K562 (cell line): ENCODE measurements around the gene OBP2A. TPM values are rescaled to one million over a fixed set of nuclear protein-coding genes. Genes with fewer than 3 reads are reported as not detected.

Source experiments
- JUND ChIP-seq, 2 experiments: IDR thresholded peaks; 2 replicates in 1 of 2; 3 replicates in 1 of 2; pipeline ENCODE4 v1.6.1; 2011; ENCODE audit warnings: borderline replicate concordance in 2 of 2, low read depth in 2 of 2, low read length in 2 of 2, improper control_type of control experiment in 1 of 2, missing biosample characterization in 1 of 2, missing genetic modification characterization in 1 of 2, missing genetic modification reagents in 1 of 2
- RAD51 ChIP-seq: fragments of 450-650 bp; IDR thresholded peaks from 2 replicates; pipeline ENCODE4 v1.7.1; 2016; ENCODE audit warnings: low read depth, mild to moderate bottlenecking, borderline replicate concordance
- TOE1 ChIP-seq, 2 experiments: fragments of 450-650 bp in 1 of 2; sonication (generic) in 1 of 2; formaldehyde crosslinking in 1 of 2; IDR thresholded peaks; 2 replicates each; pipeline versions ENCODE4 v1.7.1 to v1.8.0; 2016 to 2022; ENCODE audit warnings: borderline replicate concordance in 2 of 2, mild to moderate bottlenecking in 2 of 2, antibody characterized with exemption in 1 of 2, inconsistent platforms in 1 of 2, low read depth in 1 of 2, missing genetic modification reagents in 1 of 2, moderate library complexity in 1 of 2
- ZNF232 ChIP-seq: sonication (generic); formaldehyde crosslinking; IDR thresholded peaks from 2 replicates; pipeline ENCODE4 v1.8.0; 2022; ENCODE audit warnings: mild to moderate bottlenecking, missing genetic modification reagents
- ZNF830 ChIP-seq: fragments of 250-450 bp; sonication (Bioruptor Pico); IDR thresholded peaks from 2 replicates; pipeline ENCODE4 v1.5.0; 2021; ENCODE audit warnings: mild to moderate bottlenecking
- polyA plus RNA-seq, 8 experiments: library from polyadenylated mRNA; depleted of rRNA in 4 of 8; stranded (reverse) in 5 of 8; unstranded in 3 of 8; fragments of >200 nt; fragmentation: Nextera tagmentation in 2 of 8; fragmentation: Illumina TruSeq in 1 of 8; extraction: Ambion mirVana in 2 of 8; extraction: Trizol in 1 of 8; gene quantifications; 2 replicates each; pipeline versions ENCODE4 v1.2.1 to v1.2.3, GENCODE V29; 2011 to 2014; ENCODE audit warnings: inconsistent platforms in 1 of 8, missing spikeins in 1 of 8
- total RNA-seq, 7 experiments: library from RNA; depleted of rRNA in 6 of 7; stranded (reverse); fragments of >200 nt in 6 of 7; fragmentation: Illumina TruSeq in 2 of 7; extraction: Trizol in 2 of 7; gene quantifications; 2 replicates each; pipeline versions ENCODE4 v1.2.1 to v1.2.3, GENCODE V29; 2011 to 2021; ENCODE audit warnings: low replicate concordance in 1 of 7
- TF ChIP-seq, protein P1 (sequence below): fragments of 200-600 bp; sonication (generic); IDR thresholded peaks from one replicate; pipeline ENCODE4 v1.6.1; 2012; ENCODE audit warnings: mild to moderate bottlenecking, low read depth, low read length, inconsistent platforms

The OBP2A gene
- total and polyA plus RNA-seq, 9 of the 15 experiments (the other 6 are each of a cell fraction or from before 2014, with no cell fraction given): not detected

DNA sequence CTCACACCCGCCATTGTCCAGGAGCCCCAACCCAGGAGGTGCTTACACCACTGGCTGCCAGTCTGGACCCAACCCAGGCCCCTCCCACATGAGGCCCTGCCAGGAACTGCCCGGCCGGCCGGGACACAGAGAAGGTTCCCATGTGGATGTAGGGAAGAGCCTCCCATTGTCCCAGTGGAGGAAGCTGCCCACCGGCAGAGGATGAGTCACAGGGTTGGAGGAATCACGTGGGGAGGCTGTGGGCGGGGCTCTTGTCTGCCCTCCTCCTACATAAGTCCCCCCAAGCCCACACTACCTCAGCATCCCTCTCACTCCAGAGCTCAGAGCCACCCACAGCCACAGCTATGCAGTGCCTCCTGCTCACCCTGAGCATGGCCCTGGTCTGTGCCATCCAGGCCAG, 41.7 kb downstream of the OBP2A start (continued):
- TF ChIP-seq, protein P1, sequence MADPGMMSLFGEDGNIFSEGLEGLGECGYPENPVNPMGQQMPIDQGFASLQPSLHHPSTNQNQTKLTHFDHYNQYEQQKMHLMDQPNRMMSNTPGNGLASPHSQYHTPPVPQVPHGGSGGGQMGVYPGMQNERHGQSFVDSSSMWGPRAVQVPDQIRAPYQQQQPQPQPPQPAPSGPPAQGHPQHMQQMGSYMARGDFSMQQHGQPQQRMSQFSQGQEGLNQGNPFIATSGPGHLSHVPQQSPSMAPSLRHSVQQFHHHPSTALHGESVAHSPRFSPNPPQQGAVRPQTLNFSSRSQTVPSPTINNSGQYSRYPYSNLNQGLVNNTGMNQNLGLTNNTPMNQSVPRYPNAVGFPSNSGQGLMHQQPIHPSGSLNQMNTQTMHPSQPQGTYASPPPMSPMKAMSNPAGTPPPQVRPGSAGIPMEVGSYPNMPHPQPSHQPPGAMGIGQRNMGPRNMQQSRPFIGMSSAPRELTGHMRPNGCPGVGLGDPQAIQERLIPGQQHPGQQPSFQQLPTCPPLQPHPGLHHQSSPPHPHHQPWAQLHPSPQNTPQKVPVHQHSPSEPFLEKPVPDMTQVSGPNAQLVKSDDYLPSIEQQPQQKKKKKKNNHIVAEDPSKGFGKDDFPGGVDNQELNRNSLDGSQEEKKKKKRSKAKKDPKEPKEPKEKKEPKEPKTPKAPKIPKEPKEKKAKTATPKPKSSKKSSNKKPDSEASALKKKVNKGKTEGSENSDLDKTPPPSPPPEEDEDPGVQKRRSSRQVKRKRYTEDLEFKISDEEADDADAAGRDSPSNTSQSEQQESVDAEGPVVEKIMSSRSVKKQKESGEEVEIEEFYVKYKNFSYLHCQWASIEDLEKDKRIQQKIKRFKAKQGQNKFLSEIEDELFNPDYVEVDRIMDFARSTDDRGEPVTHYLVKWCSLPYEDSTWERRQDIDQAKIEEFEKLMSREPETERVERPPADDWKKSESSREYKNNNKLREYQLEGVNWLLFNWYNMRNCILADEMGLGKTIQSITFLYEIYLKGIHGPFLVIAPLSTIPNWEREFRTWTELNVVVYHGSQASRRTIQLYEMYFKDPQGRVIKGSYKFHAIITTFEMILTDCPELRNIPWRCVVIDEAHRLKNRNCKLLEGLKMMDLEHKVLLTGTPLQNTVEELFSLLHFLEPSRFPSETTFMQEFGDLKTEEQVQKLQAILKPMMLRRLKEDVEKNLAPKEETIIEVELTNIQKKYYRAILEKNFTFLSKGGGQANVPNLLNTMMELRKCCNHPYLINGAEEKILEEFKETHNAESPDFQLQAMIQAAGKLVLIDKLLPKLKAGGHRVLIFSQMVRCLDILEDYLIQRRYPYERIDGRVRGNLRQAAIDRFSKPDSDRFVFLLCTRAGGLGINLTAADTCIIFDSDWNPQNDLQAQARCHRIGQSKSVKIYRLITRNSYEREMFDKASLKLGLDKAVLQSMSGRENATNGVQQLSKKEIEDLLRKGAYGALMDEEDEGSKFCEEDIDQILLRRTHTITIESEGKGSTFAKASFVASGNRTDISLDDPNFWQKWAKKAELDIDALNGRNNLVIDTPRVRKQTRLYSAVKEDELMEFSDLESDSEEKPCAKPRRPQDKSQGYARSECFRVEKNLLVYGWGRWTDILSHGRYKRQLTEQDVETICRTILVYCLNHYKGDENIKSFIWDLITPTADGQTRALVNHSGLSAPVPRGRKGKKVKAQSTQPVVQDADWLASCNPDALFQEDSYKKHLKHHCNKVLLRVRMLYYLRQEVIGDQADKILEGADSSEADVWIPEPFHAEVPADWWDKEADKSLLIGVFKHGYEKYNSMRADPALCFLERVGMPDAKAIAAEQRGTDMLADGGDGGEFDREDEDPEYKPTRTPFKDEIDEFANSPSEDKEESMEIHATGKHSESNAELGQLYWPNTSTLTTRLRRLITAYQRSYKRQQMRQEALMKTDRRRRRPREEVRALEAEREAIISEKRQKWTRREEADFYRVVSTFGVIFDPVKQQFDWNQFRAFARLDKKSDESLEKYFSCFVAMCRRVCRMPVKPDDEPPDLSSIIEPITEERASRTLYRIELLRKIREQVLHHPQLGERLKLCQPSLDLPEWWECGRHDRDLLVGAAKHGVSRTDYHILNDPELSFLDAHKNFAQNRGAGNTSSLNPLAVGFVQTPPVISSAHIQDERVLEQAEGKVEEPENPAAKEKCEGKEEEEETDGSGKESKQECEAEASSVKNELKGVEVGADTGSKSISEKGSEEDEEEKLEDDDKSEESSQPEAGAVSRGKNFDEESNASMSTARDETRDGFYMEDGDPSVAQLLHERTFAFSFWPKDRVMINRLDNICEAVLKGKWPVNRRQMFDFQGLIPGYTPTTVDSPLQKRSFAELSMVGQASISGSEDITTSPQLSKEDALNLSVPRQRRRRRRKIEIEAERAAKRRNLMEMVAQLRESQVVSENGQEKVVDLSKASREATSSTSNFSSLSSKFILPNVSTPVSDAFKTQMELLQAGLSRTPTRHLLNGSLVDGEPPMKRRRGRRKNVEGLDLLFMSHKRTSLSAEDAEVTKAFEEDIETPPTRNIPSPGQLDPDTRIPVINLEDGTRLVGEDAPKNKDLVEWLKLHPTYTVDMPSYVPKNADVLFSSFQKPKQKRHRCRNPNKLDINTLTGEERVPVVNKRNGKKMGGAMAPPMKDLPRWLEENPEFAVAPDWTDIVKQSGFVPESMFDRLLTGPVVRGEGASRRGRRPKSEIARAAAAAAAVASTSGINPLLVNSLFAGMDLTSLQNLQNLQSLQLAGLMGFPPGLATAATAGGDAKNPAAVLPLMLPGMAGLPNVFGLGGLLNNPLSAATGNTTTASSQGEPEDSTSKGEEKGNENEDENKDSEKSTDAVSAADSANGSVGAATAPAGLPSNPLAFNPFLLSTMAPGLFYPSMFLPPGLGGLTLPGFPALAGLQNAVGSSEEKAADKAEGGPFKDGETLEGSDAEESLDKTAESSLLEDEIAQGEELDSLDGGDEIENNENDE: no peak
- TF ChIP-seq RAD51 (peak; percentile 76), ZNF232 (CRISPR knock-in tag) (no peak), ZNF830 (no peak), TOE1 (IDR thresholded peaks at IDR 0.05; ENCODE audit: borderline replicate concordance) (peak; percentile 25; the same call in 1 of the 2 replicates), TOE1 (CRISPR knock-in tag; IDR thresholded peaks at IDR 0.05; ENCODE audit: borderline replicate concordance, low read depth) (no peak), JUND (IDR thresholded peaks at IDR 0.05; ENCODE audit: borderline replicate concordance, low read depth, low read length) (peak; percentile 87), JUND (tag; IDR thresholded peaks at IDR 0.05; ENCODE audit: borderline replicate concordance, low read depth, low read length) (peak; percentile 61; the same call in 1 of the 3 replicates)
